Right forelimb (tissue), 1 donor: ENCODE data around the gene ACSS1.

Experiments
- DNase-seq: peaks from one replicate; pipeline ENCODE4 v3.0.0-alpha.2; 2018

The ACSS1 gene

DNA sequence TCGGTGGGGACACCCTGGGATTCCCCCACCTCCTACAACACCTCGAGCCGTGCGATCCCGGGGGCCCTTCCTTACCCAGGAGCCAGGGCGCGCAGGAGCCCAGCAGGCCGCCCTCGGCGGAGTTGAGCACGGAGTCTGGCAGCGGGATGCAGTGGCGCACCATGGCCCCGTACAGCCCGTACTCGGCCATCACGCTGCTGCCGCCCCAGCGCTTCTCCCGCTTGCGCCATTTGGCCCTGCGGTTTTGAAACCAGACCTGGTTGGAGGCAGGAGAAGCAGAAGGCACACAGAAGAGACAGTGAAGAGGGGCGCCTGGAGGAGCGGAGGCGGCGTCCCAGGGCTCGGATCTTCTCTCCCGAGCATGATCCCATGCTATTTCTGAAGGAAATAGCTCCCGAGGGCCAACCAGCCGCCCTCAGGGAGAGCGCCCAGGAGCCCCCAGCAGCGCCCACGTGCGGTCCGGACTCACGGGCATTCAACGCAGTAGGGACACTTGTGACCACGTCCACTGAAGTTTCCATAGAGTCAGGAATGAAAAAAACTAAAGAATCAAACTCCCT, 19.8 kb upstream of the ACSS1 start:
- no peak for DNase-seq

- DNase-seq = no peak
Observed at GRCh38 chr20:25076731-25077609, 19.0 kb upstream of the ACSS1 start.

DNA sequence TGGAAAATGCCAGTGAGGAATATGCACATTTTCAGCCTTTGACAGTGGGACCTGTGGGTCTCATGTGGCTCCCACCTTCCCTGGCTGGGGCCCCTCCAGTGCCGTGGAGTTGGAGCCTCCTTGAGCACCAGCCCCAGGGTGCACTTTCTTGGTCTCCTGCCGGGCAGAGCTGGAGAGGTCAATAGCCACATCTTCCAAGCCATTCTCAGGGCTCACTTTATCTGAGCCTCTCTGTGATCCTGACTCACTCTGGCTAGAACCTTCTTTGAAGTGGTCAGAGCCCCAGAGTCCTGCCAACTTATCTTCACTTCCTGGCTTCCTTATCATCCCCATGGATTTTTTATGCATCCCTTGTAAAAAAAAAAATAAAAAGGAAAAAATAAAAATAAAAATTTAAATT, 18.3 kb upstream of the ACSS1 start:
- no peak for DNase-seq

- DNase-seq = no peak
Observed at GRCh38 chr20:25073544-25073943, 15.6 kb upstream of the ACSS1 start.

GRCh38 chr20:25072226-25072811, 14.4 kb upstream of the ACSS1 start:
- DNase-seq = no peak

- no peak for DNase-seq
Observed at GRCh38 chr20:25071734-25072133, 13.8 kb upstream of the ACSS1 start.

DNA sequence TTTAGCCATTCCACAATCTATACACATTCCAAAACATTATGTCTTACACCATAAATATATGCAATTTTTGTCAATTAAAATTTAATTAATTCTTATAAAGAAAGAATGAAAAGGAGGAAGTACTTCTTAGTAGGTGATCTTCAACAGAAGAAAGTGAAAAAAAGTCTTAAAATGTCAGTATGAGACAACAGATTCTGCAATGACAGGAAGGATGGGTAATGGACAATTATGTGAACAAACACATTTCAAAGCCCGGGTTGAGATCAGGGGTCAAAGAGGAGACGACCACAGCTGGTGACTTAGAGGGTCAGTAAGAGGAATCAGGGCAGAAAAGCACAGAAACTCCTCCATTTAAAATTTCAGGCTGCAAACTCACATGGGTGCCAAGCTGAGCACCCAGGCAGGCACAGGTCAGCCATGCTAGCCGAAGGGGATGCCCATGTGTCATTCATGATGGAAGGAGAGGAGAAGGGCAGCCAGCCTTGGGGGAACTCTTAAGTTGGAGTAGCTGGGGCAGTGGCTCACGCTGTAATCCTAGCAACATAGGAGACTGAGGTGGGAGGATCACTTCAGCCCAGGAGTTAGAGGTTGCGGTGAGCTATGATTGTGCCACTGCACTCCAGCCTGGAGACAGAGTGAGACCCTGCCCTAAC, 13.0 kb upstream of the ACSS1 start:
- no peak for DNase-seq

DNA sequence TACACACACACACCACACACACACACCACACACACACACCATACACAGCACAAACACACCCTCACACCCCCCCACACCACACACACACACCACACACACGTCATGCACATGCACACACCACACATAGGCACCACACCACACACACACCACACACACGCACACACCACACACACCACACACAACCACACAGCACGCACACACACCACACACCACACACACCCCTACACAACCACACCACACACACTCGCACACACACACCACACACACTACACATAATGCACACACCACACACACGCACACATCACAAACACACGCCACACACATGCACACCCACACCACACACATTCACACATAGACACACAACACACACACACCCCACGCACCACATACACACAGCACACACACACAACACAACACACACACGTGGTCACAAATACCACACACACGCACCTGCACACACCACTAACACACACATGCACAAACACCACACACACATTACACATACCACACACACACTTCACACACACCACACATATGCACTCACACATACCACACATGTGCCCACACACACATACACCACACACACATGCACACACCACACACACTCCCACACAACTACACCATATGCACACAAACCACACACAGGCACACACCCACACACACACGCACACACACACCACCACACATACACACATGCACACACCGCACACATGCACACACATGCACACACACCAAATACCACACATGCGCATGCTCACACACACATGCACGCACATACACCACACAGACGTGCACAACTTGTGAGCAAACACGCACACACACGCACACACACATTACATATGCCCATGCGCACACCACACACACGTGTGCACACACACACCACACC, 9.4 kb upstream of the ACSS1 start:
- DNase-seq = peak; percentile 32

- DNase-seq = peak; percentile 18
Observed at GRCh38 chr20:25066386-25066785, 8.4 kb upstream of the ACSS1 start.

DNA sequence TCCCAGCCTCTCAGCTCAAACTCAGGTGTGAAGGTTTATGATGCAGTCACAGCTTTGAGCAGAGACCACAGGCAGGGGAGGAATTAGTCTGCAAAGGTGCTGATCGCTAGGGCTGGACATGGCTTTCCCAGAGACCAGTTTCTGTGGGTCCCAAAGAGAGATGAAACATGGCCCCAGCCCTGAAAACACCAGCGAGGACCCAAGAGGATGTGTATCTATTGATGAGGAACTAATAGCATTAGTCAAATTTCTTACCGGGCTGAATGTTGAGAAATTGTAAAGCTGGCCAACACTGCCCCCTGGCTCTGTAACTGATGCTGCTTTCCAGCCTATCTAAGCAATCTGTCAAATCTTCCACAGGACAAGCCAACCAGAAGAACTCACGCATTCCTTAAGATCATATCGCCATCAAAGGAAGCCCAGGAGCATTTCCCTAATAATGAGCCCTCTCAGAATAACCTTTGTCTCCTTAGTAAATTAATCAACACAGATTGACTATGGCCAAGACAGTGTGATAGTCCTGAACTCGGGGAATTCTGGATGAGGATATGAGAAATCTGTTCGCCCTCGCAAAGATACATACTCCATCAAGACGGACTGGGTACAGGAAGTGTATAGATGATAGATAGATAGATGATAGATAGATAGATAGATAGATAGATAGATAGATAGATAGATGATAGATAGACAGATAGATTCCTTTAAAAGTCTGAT, 7.8 kb upstream of the ACSS1 start:
- DNase-seq = peak; percentile 81

- DNase-seq = peak; percentile 38
Observed at GRCh38 chr20:25065072-25065624, 7.2 kb upstream of the ACSS1 start.

DNA sequence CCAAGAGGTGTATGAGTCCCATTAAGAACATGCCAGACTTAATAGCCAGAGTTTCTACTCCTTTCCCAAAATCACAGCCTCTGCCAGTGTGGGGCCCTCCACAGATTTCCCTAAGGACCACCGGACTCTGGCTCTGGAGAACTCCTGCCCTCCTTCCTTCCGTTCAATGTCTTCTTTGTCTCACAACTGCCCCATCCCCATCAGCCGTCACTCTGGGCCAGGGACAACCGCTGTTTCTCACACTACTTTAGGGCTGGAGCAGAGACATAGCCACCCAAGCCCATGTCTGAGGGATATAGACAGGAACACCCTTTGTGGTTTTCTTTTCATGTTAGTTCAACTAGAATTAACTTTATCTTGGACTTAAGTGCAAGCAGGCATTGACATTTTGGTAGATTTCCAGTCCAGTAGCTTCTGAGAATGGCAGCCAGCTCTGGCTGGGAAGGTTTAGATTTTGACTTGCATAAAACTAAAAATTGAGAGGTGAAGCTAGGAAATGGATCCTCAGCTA, 6.7 kb upstream of the ACSS1 start:
- DNase-seq = no peak

GRCh38 chr20:25063981-25064380, 6.0 kb upstream of the ACSS1 start:
- peak; percentile 34 for DNase-seq

- DNase-seq = peak; percentile 28
Observed at GRCh38 chr20:25063546-25063945, 5.6 kb upstream of the ACSS1 start.

- DNase-seq = no peak
Observed at GRCh38 chr20:25062841-25063240, 4.9 kb upstream of the ACSS1 start.

GRCh38 chr20:25061821-25062530, 4.0 kb upstream of the ACSS1 start:
- DNase-seq = peak; percentile 39

- DNase-seq = no peak
Observed at GRCh38 chr20:25061103-25061799, 3.3 kb upstream of the ACSS1 start.

- DNase-seq = no peak
Observed at GRCh38 chr20:25059866-25060465, 2.0 kb upstream of the ACSS1 start.
